H9 (cell line): ENCODE results near the gene SERP1. TPM values are rescaled to one million over a fixed set of nuclear protein-coding genes. Genes with fewer than 3 reads are reported as not detected.

Experiments used
- DNase-seq: peaks from one replicate; pipeline ENCODE4 v3.0.0-alpha.2; 2017
- H2AFZ ChIP-seq: one replicate; pipeline ENCODE4 v1.6.1; 2013; ENCODE audit warnings: mild to moderate bottlenecking, low read length, control low read depth, moderate library complexity
- H2AK5ac ChIP-seq: 2 replicates; pipeline ENCODE4 v1.6.1; 2013; ENCODE audit warnings: low read length, control low read depth, mixed read lengths; ENCODE audit not compliant: insufficient read length
- H2BK120ac ChIP-seq: one replicate; pipeline ENCODE4 v1.6.1; 2013; ENCODE audit warnings: low read depth, mild to moderate bottlenecking, low read length, control low read depth, inconsistent platforms; ENCODE audit not compliant: poor library complexity, severe bottlenecking
- H2BK12ac ChIP-seq: 2 replicates; pipeline ENCODE4 v1.6.1; 2013; ENCODE audit warnings: low read length, control low read depth, mixed read lengths, low read depth; ENCODE audit not compliant: insufficient read length
- H2BK15ac ChIP-seq: 2 replicates; pipeline ENCODE4 v1.6.1; 2013; ENCODE audit warnings: low read depth, low read length, control low read depth
- H2BK20ac ChIP-seq: one replicate; pipeline ENCODE4 v1.6.1; 2013; ENCODE audit warnings: low read depth, mild to moderate bottlenecking, low read length, control low read depth, inconsistent platforms; ENCODE audit not compliant: poor library complexity, severe bottlenecking
- H2BK5ac ChIP-seq: 2 replicates; pipeline ENCODE4 v1.6.1; 2013; ENCODE audit warnings: low read length, control low read depth, mixed read lengths; ENCODE audit not compliant: insufficient read length
- H3K14ac ChIP-seq: 2 replicates; pipeline ENCODE4 v1.6.1; 2013; ENCODE audit warnings: low read length, control low read depth; ENCODE audit not compliant: insufficient read depth
- H3K18ac ChIP-seq: 2 replicates; pipeline ENCODE4 v1.6.1; 2013; ENCODE audit warnings: low read depth, mild to moderate bottlenecking, mixed read lengths, low read length, control low read depth; ENCODE audit not compliant: insufficient read length
- H3K23ac ChIP-seq: 2 replicates; pipeline ENCODE4 v1.6.1; 2013; ENCODE audit warnings: low read length, control low read depth, mixed read lengths, low read depth; ENCODE audit not compliant: insufficient read length
- H3K23me2 ChIP-seq: 2 replicates; pipeline ENCODE4 v1.6.1; 2013; ENCODE audit warnings: low read depth, mild to moderate bottlenecking, mixed read lengths, low read length, control low read depth; ENCODE audit not compliant: insufficient read length, poor library complexity, severe bottlenecking
- H3K27ac ChIP-seq: 2 replicates; pipeline ENCODE4 v1.5.1; 2013; ENCODE audit warnings: low read length, control low read depth, mixed read lengths, low read depth; ENCODE audit not compliant: insufficient read length
- H3K27me3 ChIP-seq: 2 replicates; pipeline ENCODE4 v1.6.1; 2013; ENCODE audit warnings: low read length, control low read depth, inconsistent platforms; ENCODE audit not compliant: insufficient read depth
- H3K4ac ChIP-seq: 2 replicates; pipeline ENCODE4 v1.6.1; 2013; ENCODE audit warnings: low read depth, mild to moderate bottlenecking, control low read depth, inconsistent platforms, low read length, moderate library complexity
- H3K4me1 ChIP-seq: 2 replicates; pipeline ENCODE4 v1.6.1; 2013; ENCODE audit warnings: low read length, control low read depth, inconsistent platforms; ENCODE audit not compliant: insufficient read depth
- H3K4me2 ChIP-seq: 2 replicates; pipeline ENCODE4 v1.6.1; 2013; ENCODE audit warnings: low read length, control low read depth, mixed read lengths; ENCODE audit not compliant: insufficient read length, insufficient read depth
- H3K56ac ChIP-seq: 2 replicates; pipeline ENCODE4 v1.6.1; 2013; ENCODE audit warnings: low read depth, mild to moderate bottlenecking, mixed read lengths, low read length, control low read depth; ENCODE audit not compliant: insufficient read length
- H3K79me1 ChIP-seq: 2 replicates; pipeline ENCODE4 v1.6.1; 2013; ENCODE audit warnings: low read depth, mild to moderate bottlenecking, moderate library complexity, low read length, control low read depth, inconsistent platforms; ENCODE audit not compliant: insufficient read depth, poor library complexity, severe bottlenecking
- H3K79me2 ChIP-seq: 2 replicates; pipeline ENCODE4 v1.6.1; 2013; ENCODE audit warnings: low read length, control low read depth, inconsistent platforms; ENCODE audit not compliant: insufficient read depth
- H3K9ac ChIP-seq: 2 replicates; pipeline ENCODE4 v1.6.1; 2013; ENCODE audit warnings: low read length, control low read depth, mixed read lengths; ENCODE audit not compliant: insufficient read length; ENCODE audit errors: extremely low read depth
- H3K9me3 ChIP-seq: one replicate; pipeline ENCODE4 v1.6.1; 2013; ENCODE audit warnings: low read depth, low read length, inconsistent platforms; ENCODE audit not compliant: control insufficient read depth
- H3T11ph ChIP-seq: one replicate; pipeline ENCODE4 v1.6.1; 2013; ENCODE audit warnings: mild to moderate bottlenecking, low read length, control low read depth, inconsistent platforms
- H4K20me1 ChIP-seq: one replicate; pipeline ENCODE4 v1.6.1; 2013; ENCODE audit not compliant: control insufficient read depth, insufficient read length, insufficient read depth
- H4K5ac ChIP-seq: 2 replicates; pipeline ENCODE4 v1.6.1; 2013; ENCODE audit warnings: low read depth, mild to moderate bottlenecking, mixed read lengths, low read length, control low read depth; ENCODE audit not compliant: insufficient read length
- H4K8ac ChIP-seq: replicated peaks from 2 replicates; pipeline ENCODE4 v1.6.1; 2013; ENCODE audit warnings: low read length, control low read depth, mixed read lengths, low read depth; ENCODE audit not compliant: insufficient read length
- H4K91ac ChIP-seq: 2 replicates; pipeline ENCODE4 v1.6.1; 2013; ENCODE audit warnings: low read depth, mild to moderate bottlenecking, moderate library complexity, mixed read lengths, low read length, control low read depth; ENCODE audit not compliant: insufficient read length
- H3K27ac Mint-ChIP-seq, 3 experiments: 2 replicates in 2 of 3; 3 replicates in 1 of 3; pipeline ENCODE4 v1.8.0; 2020 to 2021; ENCODE audit warnings: mixed read lengths in 3 of 3, mild to moderate bottlenecking in 1 of 3, moderate library complexity in 1 of 3
- H3K27me3 Mint-ChIP-seq: 2 replicates; pipeline ENCODE4 v1.8.0; 2021; ENCODE audit warnings: low read depth, mild to moderate bottlenecking, moderate library complexity, mixed read lengths
- H3K36me3 Mint-ChIP-seq, 3 experiments: 2 replicates in 2 of 3; 3 replicates in 1 of 3; pipeline ENCODE4 v1.8.0; 2020 to 2021; ENCODE audit warnings: low read depth in 3 of 3, mixed read lengths in 3 of 3; ENCODE audit not compliant: insufficient read depth in 1 of 3
- H3K4me1 Mint-ChIP-seq, 2 experiments: 2 replicates each; pipeline ENCODE4 v1.8.0; 2020; ENCODE audit warnings: mixed read lengths in 2 of 2
- H3K4me3 Mint-ChIP-seq, 2 experiments: 2 replicates in 1 of 2; 3 replicates in 1 of 2; pipeline ENCODE4 v1.8.0; 2020 to 2021; ENCODE audit warnings: mild to moderate bottlenecking in 2 of 2, mixed read lengths in 2 of 2, moderate library complexity in 1 of 2
- H3K9me3 Mint-ChIP-seq, 2 experiments: 2 replicates in 1 of 2; 3 replicates in 1 of 2; pipeline ENCODE4 v1.8.0; 2020; ENCODE audit warnings: mild to moderate bottlenecking in 2 of 2, mixed read lengths in 2 of 2, moderate library complexity in 1 of 2
- CTCF ChIP-seq: fragments of 200-600 bp; sonication (generic); conservative IDR thresholded peaks from 3 replicates; pipeline ENCODE4 v1.8.0; 2021; ENCODE audit warnings: antibody characterized with exemption, mild to moderate bottlenecking
- WGBS: extraction: QIAGEN DNeasy Blood & Tissue Kit; methylation state at CpG from one replicate; pipeline ENCODE4 v1.1.7; 2013; ENCODE audit warnings: missing lambda C conversion rate, low lambda C conversion rate, mixed read lengths; ENCODE audit not compliant: insufficient read length; ENCODE audit errors: extremely low coverage; 5-methylcytosine and 5-hydroxymethylcytosine counted together
- total RNA-seq: library from RNA; stranded (reverse); gene quantifications from 2 replicates; pipeline ENCODE4 v1.2.1, GENCODE V29; 2021

The SERP1 gene
- total RNA-seq, 1 experiment from 2014 or later = 84.8 TPM

GRCh38 chr3:150547045-150547741, 897 bp upstream of the SERP1 start:
- no peak overlapping the region for H2BK5ac ChIP-seq
- WGBS = no CpG with 5 or more reads among the region's 7 CpGs
- no peak overlapping the region for H4K91ac ChIP-seq
- no peaks in the 10 kb centered on the region for H3K9me3 ChIP-seq
- no peak overlapping the region for H2AK5ac ChIP-seq
- Mint-ChIP-seq H3K27me3 (no peaks in the 10 kb centered on the region; the same call in 1 of the 2 replicates), H3K4me3 (peak overlapping the region; percentile 84 to 97), H3K9me3 (no peaks in the 10 kb centered on the region; a peak in 1 of 5 replicates), H3K4me1 (peaks cover 16 to 19% of the 10 kb centered on the region in 2 experiments), H3K27ac (peak overlapping the region; percentile 90 to 98 (median 92)), H3K36me3 (peaks cover 4 to 25% (median 16%) of the 10 kb centered on the region in 3 experiments; a peak in 6 of 7 replicates)
- H2BK12ac ChIP-seq = no peak overlapping the region
- no peaks in the 10 kb centered on the region for H3K79me1 ChIP-seq
- H3K4ac ChIP-seq = no peak overlapping the region
- H2BK15ac ChIP-seq = no peak overlapping the region
- no peak overlapping the region for H3K56ac ChIP-seq
- peak overlapping the region; percentile 8; the same call in 1 of the 2 replicates for H3K14ac ChIP-seq
- H4K20me1 ChIP-seq = no peaks in the 10 kb centered on the region
- no peak overlapping the region for H3T11ph ChIP-seq
- H2BK20ac ChIP-seq = no peak overlapping the region
- no peak overlapping the region for H3K23ac ChIP-seq
- no peak overlapping the region for H3K18ac ChIP-seq
- DNase-seq = no peak
- no peak overlapping the region for H4K5ac ChIP-seq
- no peak for TF ChIP-seq CTCF
- H3K27me3 ChIP-seq = no peaks in the 10 kb centered on the region
- H3K4me2 ChIP-seq = peak overlapping the region; percentile 86
- no peak overlapping the region for H2AFZ ChIP-seq
- peaks cover 19% of the 10 kb centered on the region; the same call in 1 of the 2 replicates for H3K79me2 ChIP-seq
- H3K4me1 ChIP-seq = no peaks in the 10 kb centered on the region
- no peak overlapping the region for H3K27ac ChIP-seq
- peak overlapping the region; percentile 85 for H3K9ac ChIP-seq
- H3K23me2 ChIP-seq = no peaks in the 10 kb centered on the region
- no peak overlapping the region for H4K8ac ChIP-seq
- no peak overlapping the region for H2BK120ac ChIP-seq
